K562 (cell line): ENCODE data around the gene MEX3A. TPM values are rescaled to one million over a fixed set of nuclear protein-coding genes. Genes with fewer than 3 reads are reported as not detected.

Experiments
- ARID1B ChIP-seq: fragments of 450-650 bp; IDR thresholded peaks from 2 replicates; pipeline ENCODE4 v1.6.1; 2016; ENCODE audit warnings: antibody characterized with exemption, mild to moderate bottlenecking, inconsistent platforms
- ATF7 ChIP-seq: fragments of 450-650 bp; IDR thresholded peaks from 2 replicates; pipeline ENCODE4 v1.7.1; 2014; ENCODE audit warnings: mild to moderate bottlenecking, moderate library complexity
- CREM ChIP-seq: IDR thresholded peaks from 2 replicates; pipeline ENCODE4 v1.6.1; 2014; ENCODE audit warnings: antibody characterized with exemption, low read depth
- FOXK2 ChIP-seq, 2 experiments: fragments of 450-650 bp; IDR thresholded peaks in 1 of 2; conservative IDR thresholded peaks in 1 of 2; 2 replicates each; pipeline ENCODE4 v1.6.1; 2016; ENCODE audit warnings: low read depth in 2 of 2, mild to moderate bottlenecking in 1 of 2
- MYC ChIP-seq, 2 experiments: fragments of 250-450 bp in 1 of 2; sonication (Bioruptor Pico) in 1 of 2; IDR thresholded peaks; 2 replicates each; pipeline versions ENCODE4 v1.5.1 to v1.6.1; 2012 to 2021; ENCODE audit warnings: low read depth in 2 of 2, borderline replicate concordance in 1 of 2, improper control_type of control experiment in 1 of 2, low read length in 1 of 2, mild to moderate bottlenecking in 1 of 2, moderate library complexity in 1 of 2
- PHF20 ChIP-seq: fragments of 450-650 bp; IDR thresholded peaks from 2 replicates; pipeline ENCODE4 v1.6.1; 2018; ENCODE audit not compliant: partially characterized antibody
- RBM17 ChIP-seq: fragments of 200-400 bp; formaldehyde crosslinking; IDR thresholded peaks from 2 replicates; pipeline ENCODE4 v1.6.1; 2017; ENCODE audit warnings: low read depth, mild to moderate bottlenecking, low read length, borderline replicate concordance
- RBM34 ChIP-seq: fragments of 200-400 bp; formaldehyde crosslinking; IDR thresholded peaks from 2 replicates; pipeline ENCODE4 v1.6.1; 2018; ENCODE audit warnings: low read length, borderline replicate concordance; ENCODE audit not compliant: insufficient read depth
- SMARCA4 ChIP-seq: fragments of 450-650 bp; IDR thresholded peaks from 2 replicates; pipeline ENCODE4 v1.6.1; 2016
- TAF7 ChIP-seq: fragments of 450-650 bp; IDR thresholded peaks from 2 replicates; pipeline ENCODE4 v1.6.1; 2016; ENCODE audit warnings: missing genetic modification characterization, missing compliant biosample characterization
- TCF3 ChIP-seq: sonication (generic); formaldehyde crosslinking; IDR thresholded peaks from 2 replicates; pipeline ENCODE4 v1.4.0; 2020; ENCODE audit warnings: mild to moderate bottlenecking, missing genetic modification reagents
- TRIM24 ChIP-seq, 2 experiments: fragments of 450-650 bp; IDR thresholded peaks; 2 replicates each; pipeline ENCODE4 v1.6.1; 2016
- ZNF76 ChIP-seq: fragments of 250-450 bp; sonication (Bioruptor Pico); IDR thresholded peaks from 2 replicates; pipeline ENCODE4 v1.4.0; 2020; ENCODE audit warnings: mild to moderate bottlenecking, moderate library complexity, borderline replicate concordance
- polyA plus RNA-seq, 8 experiments: library from polyadenylated mRNA; depleted of rRNA in 4 of 8; stranded (reverse) in 5 of 8; unstranded in 3 of 8; fragments of >200 nt; fragmentation: Nextera tagmentation in 2 of 8; fragmentation: Illumina TruSeq in 1 of 8; extraction: Ambion mirVana in 2 of 8; extraction: Trizol in 1 of 8; gene quantifications; 2 replicates each; pipeline versions ENCODE4 v1.2.1 to v1.2.3, GENCODE V29; 2011 to 2014; ENCODE audit warnings: inconsistent platforms in 1 of 8, missing spikeins in 1 of 8
- total RNA-seq, 7 experiments: library from RNA; depleted of rRNA in 6 of 7; stranded (reverse); fragments of >200 nt in 6 of 7; fragmentation: Illumina TruSeq in 2 of 7; extraction: Trizol in 2 of 7; gene quantifications; 2 replicates each; pipeline versions ENCODE4 v1.2.1 to v1.2.3, GENCODE V29; 2011 to 2021; ENCODE audit warnings: low replicate concordance in 1 of 7
- TF ChIP-seq, protein P1 (sequence below): sonication (generic); formaldehyde crosslinking; IDR thresholded peaks from 2 replicates; pipeline ENCODE4 v1.8.0; 2022; ENCODE audit warnings: mild to moderate bottlenecking, missing genetic modification reagents
- TF ChIP-seq, protein P2 (sequence below): sonication (generic); formaldehyde crosslinking; IDR thresholded peaks from 2 replicates; pipeline ENCODE4 v1.5.0; 2020; ENCODE audit warnings: missing genetic modification reagents
- TF ChIP-seq, protein P3 (sequence below): IDR thresholded peaks from 2 replicates; pipeline ENCODE4 v1.6.1; 2014; ENCODE audit warnings: antibody characterized with exemption
- TF ChIP-seq, protein P4 (sequence below): fragments of 200-800 bp; sonication (Bioruptor generic); IDR thresholded peaks from 2 replicates; pipeline ENCODE4 v1.6.1; 2017; ENCODE audit warnings: missing genetic modification characterization, missing compliant biosample characterization
- TF ChIP-seq, protein P5 (sequence below): sonication (generic); formaldehyde crosslinking; IDR thresholded peaks from 2 replicates; pipeline ENCODE4 v1.8.0; 2022; ENCODE audit warnings: missing genetic modification reagents, mild to moderate bottlenecking, borderline replicate concordance

Gene MEX3A
- total and polyA plus RNA-seq, 9 of the 15 experiments (the other 6 are each of a cell fraction or from before 2014, with no cell fraction given): 0.36 to 13.7 (median 5.2) TPM

DNA sequence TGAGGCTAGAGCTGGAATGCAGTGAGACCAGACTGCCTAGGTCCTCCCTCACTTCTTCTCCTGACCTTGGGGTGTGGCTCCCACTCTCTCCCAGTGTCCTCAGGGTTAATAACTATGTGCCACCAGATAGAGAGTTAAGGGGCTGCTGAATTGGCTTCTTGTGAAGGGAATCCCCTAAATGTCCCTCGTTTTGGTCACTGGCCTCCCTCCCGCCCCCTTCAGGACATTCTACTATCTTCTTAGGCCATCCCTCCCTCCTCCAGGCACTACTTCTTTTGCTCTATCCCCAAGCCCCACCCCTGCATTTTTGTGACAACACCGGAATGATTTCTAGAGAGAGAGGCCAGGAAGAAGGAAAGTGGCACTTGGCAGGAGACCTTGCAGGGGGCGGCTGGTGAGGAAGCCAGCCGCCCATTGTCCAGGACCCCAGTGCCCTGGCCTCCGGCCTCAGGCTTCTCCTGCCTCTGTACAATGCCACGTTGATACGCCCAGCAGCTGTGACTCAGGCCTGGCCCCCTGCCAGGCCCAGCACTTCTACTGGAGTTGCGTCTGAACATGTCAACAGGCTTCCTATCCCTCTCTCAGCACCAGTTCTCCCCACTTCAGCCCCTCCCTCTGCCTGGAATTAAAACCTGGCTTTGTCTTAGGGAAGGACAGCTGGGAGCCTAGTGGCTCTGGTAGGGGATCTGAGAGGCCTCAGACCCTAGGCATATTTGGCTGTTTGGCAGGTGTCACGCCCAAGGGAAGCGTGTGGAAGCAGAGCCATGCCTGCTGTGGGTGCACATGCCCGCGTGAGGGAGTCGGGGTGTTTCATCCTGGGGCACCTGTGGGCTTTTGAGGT is 41.3 kb upstream of the MEX3A start (continued):
- TF ChIP-seq PHF20 (no peak), TCF3 (CRISPR knock-in tag) (peak; percentile 31), FOXK2 (conservative IDR thresholded peaks at IDR 0.05 in 1 of 2, IDR thresholded peaks at IDR 0.05 in 1 of 2; ENCODE audit: low read depth in 2 of 2) (peak; percentile 94 to 98), CREM (peak; percentile 53; the same call in 1 of the 2 replicates), MYC (IDR thresholded peaks at IDR 0.05; ENCODE audit: low read depth, low read length) (peak; percentile 71), MYC (CRISPR knock-in tag; IDR thresholded peaks at IDR 0.05; ENCODE audit: borderline replicate concordance, low read depth) (no peak), ATF7 (peak; percentile 76; the same call in 1 of the 2 replicates), ZNF76 (CRISPR knock-in tag) (no peak), RBM17 (no peak), TRIM24 (IDR thresholded peaks at IDR 0.05) (no peak), ARID1B (peak; percentile 80), SMARCA4 (peak; percentile 77; the same call in 1 of the 2 replicates), RBM34 (no peak), TAF7 (tag) (no peak)
- TF ChIP-seq, protein P1, sequence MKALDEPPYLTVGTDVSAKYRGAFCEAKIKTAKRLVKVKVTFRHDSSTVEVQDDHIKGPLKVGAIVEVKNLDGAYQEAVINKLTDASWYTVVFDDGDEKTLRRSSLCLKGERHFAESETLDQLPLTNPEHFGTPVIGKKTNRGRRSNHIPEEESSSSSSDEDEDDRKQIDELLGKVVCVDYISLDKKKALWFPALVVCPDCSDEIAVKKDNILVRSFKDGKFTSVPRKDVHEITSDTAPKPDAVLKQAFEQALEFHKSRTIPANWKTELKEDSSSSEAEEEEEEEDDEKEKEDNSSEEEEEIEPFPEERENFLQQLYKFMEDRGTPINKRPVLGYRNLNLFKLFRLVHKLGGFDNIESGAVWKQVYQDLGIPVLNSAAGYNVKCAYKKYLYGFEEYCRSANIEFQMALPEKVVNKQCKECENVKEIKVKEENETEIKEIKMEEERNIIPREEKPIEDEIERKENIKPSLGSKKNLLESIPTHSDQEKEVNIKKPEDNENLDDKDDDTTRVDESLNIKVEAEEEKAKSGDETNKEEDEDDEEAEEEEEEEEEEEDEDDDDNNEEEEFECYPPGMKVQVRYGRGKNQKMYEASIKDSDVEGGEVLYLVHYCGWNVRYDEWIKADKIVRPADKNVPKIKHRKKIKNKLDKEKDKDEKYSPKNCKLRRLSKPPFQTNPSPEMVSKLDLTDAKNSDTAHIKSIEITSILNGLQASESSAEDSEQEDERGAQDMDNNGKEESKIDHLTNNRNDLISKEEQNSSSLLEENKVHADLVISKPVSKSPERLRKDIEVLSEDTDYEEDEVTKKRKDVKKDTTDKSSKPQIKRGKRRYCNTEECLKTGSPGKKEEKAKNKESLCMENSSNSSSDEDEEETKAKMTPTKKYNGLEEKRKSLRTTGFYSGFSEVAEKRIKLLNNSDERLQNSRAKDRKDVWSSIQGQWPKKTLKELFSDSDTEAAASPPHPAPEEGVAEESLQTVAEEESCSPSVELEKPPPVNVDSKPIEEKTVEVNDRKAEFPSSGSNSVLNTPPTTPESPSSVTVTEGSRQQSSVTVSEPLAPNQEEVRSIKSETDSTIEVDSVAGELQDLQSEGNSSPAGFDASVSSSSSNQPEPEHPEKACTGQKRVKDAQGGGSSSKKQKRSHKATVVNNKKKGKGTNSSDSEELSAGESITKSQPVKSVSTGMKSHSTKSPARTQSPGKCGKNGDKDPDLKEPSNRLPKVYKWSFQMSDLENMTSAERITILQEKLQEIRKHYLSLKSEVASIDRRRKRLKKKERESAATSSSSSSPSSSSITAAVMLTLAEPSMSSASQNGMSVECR (CRISPR knock-in tag): peak; percentile 71; the same call in 1 of the 2 replicates
- TF ChIP-seq, protein P2, sequence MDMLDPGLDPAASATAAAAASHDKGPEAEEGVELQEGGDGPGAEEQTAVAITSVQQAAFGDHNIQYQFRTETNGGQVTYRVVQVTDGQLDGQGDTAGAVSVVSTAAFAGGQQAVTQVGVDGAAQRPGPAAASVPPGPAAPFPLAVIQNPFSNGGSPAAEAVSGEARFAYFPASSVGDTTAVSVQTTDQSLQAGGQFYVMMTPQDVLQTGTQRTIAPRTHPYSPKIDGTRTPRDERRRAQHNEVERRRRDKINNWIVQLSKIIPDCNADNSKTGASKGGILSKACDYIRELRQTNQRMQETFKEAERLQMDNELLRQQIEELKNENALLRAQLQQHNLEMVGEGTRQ (CRISPR knock-in tag): no peak
- TF ChIP-seq, protein P3, sequence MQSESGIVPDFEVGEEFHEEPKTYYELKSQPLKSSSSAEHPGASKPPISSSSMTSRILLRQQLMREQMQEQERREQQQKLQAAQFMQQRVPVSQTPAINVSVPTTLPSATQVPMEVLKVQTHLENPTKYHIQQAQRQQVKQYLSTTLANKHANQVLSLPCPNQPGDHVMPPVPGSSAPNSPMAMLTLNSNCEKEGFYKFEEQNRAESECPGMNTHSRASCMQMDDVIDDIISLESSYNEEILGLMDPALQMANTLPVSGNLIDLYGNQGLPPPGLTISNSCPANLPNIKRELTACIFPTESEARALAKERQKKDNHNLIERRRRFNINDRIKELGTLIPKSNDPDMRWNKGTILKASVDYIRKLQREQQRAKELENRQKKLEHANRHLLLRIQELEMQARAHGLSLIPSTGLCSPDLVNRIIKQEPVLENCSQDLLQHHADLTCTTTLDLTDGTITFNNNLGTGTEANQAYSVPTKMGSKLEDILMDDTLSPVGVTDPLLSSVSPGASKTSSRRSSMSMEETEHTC: no peak
- TF ChIP-seq, protein P4, sequence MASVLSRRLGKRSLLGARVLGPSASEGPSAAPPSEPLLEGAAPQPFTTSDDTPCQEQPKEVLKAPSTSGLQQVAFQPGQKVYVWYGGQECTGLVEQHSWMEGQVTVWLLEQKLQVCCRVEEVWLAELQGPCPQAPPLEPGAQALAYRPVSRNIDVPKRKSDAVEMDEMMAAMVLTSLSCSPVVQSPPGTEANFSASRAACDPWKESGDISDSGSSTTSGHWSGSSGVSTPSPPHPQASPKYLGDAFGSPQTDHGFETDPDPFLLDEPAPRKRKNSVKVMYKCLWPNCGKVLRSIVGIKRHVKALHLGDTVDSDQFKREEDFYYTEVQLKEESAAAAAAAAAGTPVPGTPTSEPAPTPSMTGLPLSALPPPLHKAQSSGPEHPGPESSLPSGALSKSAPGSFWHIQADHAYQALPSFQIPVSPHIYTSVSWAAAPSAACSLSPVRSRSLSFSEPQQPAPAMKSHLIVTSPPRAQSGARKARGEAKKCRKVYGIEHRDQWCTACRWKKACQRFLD (CRISPR knock-in tag): peak; percentile 31; the same call in 1 of the 2 replicates
- TF ChIP-seq, protein P5, sequence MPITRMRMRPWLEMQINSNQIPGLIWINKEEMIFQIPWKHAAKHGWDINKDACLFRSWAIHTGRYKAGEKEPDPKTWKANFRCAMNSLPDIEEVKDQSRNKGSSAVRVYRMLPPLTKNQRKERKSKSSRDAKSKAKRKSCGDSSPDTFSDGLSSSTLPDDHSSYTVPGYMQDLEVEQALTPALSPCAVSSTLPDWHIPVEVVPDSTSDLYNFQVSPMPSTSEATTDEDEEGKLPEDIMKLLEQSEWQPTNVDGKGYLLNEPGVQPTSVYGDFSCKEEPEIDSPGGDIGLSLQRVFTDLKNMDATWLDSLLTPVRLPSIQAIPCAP (CRISPR knock-in tag): no peak
